ENCODE data around the gene IPO11.

The IPO11 gene

DNA sequence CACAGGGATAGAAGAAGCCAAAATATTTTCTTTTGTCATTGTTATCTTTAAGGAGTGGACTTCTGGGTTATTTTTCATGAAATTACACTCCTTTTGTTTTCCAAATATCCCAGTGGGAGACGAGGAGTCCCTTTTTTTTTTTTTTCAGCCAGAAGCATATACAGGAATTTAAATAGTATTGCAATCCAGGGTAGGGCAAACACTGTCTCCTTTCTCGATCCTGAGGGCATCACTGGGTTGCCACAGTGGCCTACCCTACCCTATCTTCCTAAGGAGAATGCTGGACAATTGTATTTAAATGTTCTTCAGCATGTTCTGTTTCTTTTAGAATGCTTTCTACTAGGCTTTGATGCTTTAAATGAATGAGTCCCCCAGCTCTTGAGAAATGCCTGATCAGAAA, 214.0 kb downstream of the IPO11 start:
- TF ChIP-seq, protein P1, sequence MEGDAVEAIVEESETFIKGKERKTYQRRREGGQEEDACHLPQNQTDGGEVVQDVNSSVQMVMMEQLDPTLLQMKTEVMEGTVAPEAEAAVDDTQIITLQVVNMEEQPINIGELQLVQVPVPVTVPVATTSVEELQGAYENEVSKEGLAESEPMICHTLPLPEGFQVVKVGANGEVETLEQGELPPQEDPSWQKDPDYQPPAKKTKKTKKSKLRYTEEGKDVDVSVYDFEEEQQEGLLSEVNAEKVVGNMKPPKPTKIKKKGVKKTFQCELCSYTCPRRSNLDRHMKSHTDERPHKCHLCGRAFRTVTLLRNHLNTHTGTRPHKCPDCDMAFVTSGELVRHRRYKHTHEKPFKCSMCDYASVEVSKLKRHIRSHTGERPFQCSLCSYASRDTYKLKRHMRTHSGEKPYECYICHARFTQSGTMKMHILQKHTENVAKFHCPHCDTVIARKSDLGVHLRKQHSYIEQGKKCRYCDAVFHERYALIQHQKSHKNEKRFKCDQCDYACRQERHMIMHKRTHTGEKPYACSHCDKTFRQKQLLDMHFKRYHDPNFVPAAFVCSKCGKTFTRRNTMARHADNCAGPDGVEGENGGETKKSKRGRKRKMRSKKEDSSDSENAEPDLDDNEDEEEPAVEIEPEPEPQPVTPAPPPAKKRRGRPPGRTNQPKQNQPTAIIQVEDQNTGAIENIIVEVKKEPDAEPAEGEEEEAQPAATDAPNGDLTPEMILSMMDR (IDR thresholded peaks at IDR 0.05; ENCODE audit: low read depth, low read length, missing control alignments): no peak
- no peak overlapping the region for H3K4me3 ChIP-seq (ENCODE audit: low read depth, low read length)
- DNase-seq (ENCODE audit: low read depth): no peak

DNA sequence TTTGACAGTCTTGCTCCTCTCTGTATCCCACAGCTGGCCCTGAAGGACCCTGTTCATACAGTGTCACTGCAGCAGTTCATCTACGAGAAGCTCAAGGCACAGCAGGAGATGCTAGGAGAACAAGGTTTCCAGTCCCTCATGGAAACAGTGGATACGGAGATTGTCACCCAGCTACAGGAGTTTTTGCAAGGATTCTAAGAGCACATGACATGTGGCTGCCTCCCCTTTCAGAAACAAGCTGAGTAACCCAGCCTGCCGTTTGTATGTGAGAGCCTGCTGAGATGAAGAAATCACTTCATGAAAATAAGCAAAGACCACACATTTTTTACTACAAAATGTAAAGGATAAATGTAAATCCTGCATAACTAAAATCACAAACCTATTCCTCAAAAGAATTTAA, 214.6 kb downstream of the IPO11 start:
- H3K4me3 ChIP-seq (ENCODE audit: low read depth, low read length): no peak overlapping the region
- DNase-seq (ENCODE audit: low read depth): no peak
- TF ChIP-seq, protein P1 (IDR thresholded peaks at IDR 0.05; ENCODE audit: low read depth, low read length, missing control alignments): no peak

DNA sequence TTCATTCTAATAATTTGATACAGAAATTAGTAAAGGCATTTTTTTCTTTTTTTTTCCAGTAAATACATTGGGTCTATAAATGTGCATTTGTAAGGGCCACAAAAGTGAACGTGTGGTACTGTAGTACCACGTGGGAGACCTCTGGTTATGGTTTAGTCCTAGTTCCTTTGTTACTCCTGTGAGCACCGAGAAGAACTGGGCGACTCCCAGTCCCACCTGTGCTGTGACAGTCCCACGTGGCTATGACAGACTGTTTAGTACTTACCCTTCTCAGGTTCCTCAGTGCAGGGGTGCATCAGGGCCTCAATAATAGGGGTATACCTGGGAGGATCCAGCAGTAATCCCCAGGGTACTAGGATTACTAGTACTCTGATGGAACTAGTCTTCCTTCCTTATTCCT, 215.3 kb downstream of the IPO11 start:
- DNase-seq (ENCODE audit: low read depth): no peak
- no peak overlapping the region for H3K4me3 ChIP-seq (ENCODE audit: low read depth, low read length)
- TF ChIP-seq, protein P1 (IDR thresholded peaks at IDR 0.05; ENCODE audit: low read depth, low read length, missing control alignments): no peak

DNA sequence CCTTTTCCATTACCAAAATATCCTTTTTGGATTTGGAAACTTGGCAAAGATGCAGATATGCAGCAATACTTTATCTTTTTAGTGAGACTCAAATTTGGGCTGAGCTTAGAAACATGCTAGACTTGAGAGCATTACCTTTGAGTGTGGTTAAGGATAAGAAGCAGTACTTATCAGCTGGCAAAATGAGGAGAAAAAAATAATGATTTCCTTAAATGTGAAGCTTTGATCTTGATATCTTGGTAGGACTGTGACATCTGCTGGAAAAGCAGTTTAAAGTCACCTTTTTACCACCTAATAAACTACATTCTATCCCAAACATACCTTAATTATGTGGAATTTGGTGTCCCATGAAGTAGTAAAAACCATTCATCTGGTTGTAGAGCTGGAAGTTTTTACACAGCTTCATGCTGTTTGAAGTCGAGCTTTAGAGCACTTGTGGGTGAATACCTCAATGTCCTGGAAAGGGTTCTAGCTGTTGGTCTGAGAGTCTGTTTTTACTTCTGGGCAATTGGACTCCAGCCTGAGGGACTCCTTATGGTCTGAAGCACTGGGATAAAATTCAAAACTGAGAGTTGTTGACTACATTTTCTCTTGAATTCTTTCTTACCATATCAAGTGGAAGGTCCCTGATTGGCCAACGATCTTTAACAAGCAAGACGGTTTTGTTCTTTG, 219.5 kb downstream of the IPO11 start:
- DNase-seq (ENCODE audit: low read depth): no peak
- H3K4me3 ChIP-seq (ENCODE audit: low read depth, low read length): no peak overlapping the region
- TF ChIP-seq, protein P1 (IDR thresholded peaks at IDR 0.05; ENCODE audit: low read depth, low read length, missing control alignments): no peak

DNA sequence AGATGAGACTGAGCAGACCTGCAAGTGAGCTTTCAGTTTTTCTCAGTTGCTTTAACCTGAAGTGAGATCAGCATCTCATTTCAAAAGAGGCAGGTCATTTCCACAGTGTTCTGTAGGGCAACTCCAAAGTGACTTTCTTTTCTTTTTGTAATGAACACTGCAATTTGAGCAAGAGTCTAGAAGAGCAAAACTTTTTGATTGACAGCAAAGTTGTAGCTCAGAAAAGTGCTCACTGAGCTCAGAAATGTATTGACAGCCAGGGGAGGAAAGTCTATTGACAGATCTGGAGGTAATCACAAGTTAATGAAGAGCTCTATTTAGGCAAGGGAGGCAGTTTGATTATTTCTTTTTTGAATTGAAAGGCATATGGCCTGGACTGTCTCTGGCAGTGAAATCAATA, 220.7 kb downstream of the IPO11 start:
- no peak for DNase-seq (ENCODE audit: low read depth)
- TF ChIP-seq, protein P1 (IDR thresholded peaks at IDR 0.05; ENCODE audit: low read depth, low read length, missing control alignments): no peak

DNA sequence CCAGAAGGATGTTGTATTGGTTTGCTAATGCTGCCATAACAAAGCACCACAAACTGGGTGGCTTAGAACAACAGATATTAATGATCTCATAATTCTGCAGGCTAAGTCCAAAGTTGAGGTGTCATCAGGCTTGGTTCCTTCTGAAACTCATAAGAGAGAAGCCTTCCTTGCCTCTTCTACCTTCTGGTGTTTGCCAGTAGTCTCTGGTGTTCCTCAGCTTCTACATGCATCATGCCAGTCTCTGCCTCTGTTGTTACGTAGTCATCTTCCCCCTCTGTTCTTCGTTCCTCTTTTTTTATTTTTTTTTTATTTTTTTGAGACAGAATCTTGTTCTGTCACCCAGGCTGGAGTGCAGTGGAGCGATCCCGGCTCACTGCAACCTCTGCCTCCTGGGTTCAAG, 227.9 kb downstream of the IPO11 start:
- H3K4me3 ChIP-seq (ENCODE audit: low read depth, low read length): no peak overlapping the region
- no peak for DNase-seq (ENCODE audit: low read depth)
- TF ChIP-seq, protein P1 (IDR thresholded peaks at IDR 0.05; ENCODE audit: low read depth, low read length, missing control alignments): no peak

More for the DNA sequence above, 220.7 kb downstream of the IPO11 start:
- H3K4me3 ChIP-seq (ENCODE audit: low read depth, low read length): no peak overlapping the region

DNA sequence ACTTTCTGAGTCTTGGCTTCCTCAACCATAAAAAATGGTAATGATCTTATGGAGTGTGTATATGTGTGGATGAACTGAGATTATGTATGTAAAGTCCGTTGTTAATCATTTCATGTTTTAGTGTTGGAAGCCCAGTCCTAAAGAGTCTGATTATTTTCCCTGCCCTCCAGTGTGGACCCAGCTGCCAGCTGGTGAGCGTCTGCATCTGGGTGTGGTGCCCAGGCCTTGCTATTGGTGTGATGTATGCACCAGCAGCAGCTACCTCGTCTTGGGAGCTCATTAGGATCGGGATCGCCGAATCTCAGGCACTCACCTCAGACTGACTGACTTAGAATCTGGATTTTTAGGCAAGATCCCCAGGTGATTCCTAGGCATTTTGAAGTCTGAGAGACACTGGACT, 229.9 kb downstream of the IPO11 start:
- TF ChIP-seq, protein P1 (IDR thresholded peaks at IDR 0.05; ENCODE audit: low read depth, low read length, missing control alignments): no peak
- H3K4me3 ChIP-seq (ENCODE audit: low read depth, low read length): no peak overlapping the region
- no peak for DNase-seq (ENCODE audit: low read depth)

Measured in GM12864 (cell line).